DMS 273 (cell line): Measurements from ENCODE around the gene NUDCD2.
"Not testable (repeated sequence)": the region's sequence is repeated elsewhere in the genome, so short reads cannot be mapped to it uniquely, and the experiment has no call there.

Experiments
- DNase-seq: peaks from one replicate; lab custom pipeline; 2025; ENCODE audit not compliant: unreplicated experiment; lab: John Stamatoyannopoulos, UW

The NUDCD2 gene

DNA sequence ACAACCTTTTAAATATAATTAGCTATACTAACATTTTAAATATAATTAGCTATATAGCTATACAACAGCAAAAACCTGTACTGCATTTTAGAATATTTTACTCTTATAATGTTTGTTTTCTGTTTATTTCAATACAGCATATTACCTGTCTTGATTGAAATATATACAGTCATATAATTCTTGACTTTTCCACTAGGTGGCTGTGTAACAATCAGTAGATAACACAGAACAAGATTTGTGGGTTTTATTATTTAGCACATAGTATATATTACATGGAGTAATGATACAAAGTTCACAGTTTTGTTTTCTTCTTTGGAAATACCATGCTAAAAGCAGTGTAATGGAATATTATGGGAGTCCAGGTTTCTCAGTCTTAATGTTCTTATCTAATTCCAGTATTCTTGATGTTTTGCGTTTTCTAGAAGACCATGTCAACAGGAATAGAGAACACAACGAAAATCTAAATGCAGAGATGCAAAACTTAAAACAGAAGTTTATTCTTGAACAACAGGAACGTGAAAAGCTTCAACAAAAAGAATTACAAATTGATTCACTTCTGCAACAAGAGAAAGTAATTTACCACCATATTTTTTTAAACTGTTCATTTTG is 13.8 kb upstream of the NUDCD2 start:
- peak; percentile 31 for DNase-seq

- DNase-seq = no peak
These were observed 7.8 kb upstream of the NUDCD2 start for GRCh38 chr5:163467682-163468081.

DNA sequence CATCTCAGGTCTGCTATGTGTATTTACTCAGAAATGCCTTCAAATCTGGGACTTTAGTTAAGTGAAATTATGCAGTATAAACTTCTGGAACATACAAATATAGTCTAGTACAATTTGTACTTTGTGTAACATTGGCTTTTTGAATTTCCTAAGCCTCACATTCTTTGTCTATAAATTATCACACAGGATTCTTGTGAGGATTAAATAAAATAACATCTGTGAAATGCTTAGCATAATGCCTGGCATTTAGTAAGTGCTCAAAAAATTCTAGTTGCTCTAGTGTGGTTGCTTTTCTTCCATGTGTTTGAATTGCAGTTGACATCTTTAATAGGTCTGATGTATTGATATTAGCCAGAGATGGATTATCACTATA is 3.1 kb upstream of the NUDCD2 start:
- no peak for DNase-seq

- DNase-seq = peak; percentile 87
These were observed 765 bp upstream of the NUDCD2 start, which contains the start of gene HMMR for GRCh38 chr5:163460562-163461171. Gene HMMR (plus strand): TSS chr5:163460632. CDS start chr5:163460693, 61 bp downstream.

- no peak for DNase-seq
These were observed 462 bp downstream of the NUDCD2 start for GRCh38 chr5:163459462-163459818.

DNA sequence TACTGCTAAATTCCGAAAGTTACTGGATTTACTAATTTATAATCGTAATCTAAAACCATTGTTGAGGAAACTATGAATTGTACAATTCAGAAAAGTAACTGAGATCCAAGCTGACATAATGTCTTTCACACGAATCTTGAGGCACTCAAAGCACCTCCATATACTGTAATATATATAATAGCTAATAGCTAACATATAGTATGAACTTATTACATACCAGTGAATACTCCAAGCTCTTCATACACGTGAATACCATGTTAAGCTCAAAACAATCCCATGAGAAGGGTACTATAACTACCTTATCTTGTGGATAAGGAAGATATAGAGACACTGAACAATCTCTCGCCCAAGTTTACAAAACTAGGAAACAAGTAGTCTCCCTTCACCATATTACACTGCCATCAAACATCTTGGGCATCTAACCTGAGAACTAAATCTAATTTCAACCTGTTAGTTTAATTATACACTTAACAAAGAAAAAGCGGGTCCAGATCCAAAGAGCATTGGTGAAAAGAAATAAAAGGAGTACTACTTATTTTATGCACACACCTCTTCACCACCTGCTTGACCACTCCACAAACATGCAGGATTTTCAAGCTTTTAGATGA is 1.0 kb downstream of the NUDCD2 start:
- DNase-seq = peak; percentile 49

DNA sequence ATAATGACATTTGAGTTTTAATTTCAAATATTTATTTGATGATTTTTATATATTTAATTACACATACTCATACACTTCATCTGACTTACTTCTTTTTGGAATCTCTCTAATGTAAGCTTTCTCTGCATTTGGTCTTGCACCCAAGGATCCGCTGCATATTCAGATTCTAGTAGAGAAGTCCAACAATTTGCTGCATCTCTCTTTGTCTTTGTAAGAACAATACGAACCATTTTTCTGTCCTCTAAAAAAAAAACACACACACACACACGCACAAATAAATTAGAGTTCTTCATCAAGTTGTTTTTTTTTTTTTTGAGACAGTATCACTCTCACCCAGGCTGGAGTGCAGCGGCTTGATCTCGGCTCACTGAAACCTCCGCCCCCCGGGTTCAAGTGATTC is 3.1 kb downstream of the NUDCD2 start:
- no peak for DNase-seq

- DNase-seq = no peak
These were observed 3.8 kb downstream of the NUDCD2 start for GRCh38 chr5:163456029-163456589.

DNA sequence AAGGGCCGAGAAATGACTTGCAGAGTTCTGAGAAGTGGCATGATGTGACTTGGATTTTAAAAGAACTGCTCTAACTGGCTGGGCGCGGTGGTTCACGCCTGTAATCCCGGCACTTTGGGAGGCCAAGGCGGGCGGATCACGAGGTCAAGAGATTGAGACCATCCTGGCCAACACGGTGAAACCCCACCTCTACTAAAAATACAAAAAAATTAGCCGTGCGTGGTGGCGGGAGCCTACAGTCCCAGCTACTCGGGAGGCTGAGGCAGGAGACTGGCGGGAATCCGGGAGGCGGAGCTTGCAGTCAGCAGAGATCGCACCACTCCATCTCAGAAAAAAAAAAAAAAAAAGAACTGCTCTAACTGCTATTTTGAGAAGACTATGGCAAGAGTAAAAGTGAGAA is 4.5 kb downstream of the NUDCD2 start:
- DNase-seq = not testable (repeated sequence)

- DNase-seq = no peak
These were observed 6.2 kb downstream of the NUDCD2 start for GRCh38 chr5:163453705-163454104.

DNA sequence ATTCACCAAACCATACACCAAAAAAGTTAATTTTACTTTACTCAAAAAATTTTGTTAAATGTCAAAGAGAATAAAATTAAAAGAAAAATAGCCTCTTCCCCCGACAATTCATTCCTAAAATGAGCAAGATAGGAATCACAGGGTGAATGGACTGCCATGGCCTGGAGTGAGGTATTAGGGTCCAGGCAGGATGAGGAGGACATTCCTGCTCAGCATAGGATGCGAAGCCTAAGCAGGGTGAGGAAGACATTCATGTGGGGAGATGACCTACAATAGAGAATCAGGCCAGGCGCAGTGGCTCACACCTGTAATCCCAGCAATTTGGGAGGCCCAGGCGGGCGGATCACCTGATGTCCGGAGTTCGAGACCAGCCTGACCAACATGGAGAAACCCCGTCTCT is 8.4 kb downstream of the NUDCD2 start:
- no peak for DNase-seq

- DNase-seq = no peak
These were observed 11.4 kb downstream of the NUDCD2 start for GRCh38 chr5:163448491-163448890.

DNA sequence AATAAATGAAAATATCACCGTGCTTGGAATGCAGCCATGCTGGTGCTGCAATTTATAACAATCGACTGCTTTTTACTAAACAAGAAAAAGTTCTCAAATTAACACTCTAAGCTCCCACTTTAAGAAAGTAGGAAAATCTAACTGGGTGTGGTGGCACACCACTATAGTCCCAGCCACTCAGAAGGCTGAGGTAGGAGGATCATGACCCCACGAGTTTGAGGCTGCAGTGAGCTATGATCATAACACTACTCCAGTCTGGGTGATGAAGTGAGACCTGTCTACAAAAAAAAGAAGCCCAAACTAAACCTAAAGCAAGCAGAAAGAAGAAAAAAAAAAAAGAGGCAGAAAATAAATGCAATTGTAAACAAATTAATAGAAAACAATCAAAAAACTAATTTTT is 12.0 kb downstream of the NUDCD2 start:
- no peak for DNase-seq

DNA sequence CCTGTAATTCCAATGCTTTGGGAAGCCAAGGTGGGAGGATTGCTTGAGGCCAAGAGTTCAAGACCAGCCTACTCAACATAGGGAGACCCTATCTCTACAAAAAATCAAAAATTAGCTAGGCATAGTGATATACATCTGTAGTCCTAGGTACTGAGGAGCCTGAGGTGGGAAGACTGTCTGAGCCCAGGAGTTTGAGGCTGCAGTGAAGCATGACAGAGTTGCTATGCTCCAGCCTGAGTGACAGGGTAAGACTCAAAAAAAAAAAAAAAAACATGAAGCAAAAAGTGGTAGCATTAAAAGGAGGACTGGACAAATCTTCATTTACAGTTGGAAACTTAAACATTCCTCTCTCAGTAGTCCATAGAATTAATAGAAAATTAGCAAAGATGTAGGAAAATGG is 12.7 kb downstream of the NUDCD2 start:
- no peak for DNase-seq

GRCh38 chr5:163445345-163445744 is 14.6 kb downstream of the NUDCD2 start:
- no peak for DNase-seq

GRCh38 chr5:163444526-163444925 is 15.4 kb downstream of the NUDCD2 start:
- DNase-seq = no peak

GRCh38 chr5:163440954-163441353 is 18.9 kb downstream of the NUDCD2 start:
- DNase-seq = no peak

GRCh38 chr5:163439092-163439425 is 20.8 kb downstream of the NUDCD2 start:
- DNase-seq = peak; percentile 49

DNA sequence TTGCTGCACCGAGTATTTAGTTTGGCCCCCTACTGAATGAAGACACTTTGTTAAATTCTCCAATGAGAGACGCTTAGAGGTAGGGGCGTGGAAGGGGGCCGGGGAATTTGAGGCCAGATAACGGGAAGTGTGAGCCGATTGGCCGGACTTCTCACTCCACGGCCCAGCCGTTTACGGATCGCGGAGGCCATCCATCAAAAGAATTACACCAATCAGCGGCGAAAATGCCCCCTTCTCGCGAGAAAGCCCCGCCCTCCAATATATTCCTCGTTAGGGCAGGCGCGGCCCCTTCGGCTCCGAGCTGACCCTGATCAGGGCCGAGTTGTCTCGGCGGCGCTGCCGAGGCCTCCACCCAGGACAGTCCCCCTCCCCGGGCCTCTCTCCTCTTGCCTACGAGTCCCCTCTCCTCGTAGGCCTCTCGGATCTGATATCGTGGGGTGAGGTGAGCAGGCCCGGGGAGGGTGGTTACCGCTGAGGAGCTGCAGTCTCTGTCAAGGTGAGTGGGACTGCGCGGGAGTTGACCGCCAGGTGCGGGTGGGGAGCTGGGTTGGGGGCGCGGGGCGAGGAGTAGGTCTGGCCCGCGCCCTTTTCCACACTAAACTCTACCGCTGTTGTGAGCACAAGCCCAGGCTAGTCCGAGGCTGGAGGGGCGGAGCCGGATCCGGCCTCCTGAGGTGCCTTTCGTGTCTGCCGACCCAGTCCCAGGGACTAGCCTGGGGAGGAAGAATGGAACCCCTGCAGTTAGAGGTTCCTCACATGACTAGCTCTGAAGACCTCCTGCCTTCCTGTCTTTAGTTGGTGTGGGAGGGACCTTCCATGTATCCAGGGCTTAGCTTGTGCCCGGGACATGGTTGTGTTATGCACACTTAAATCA is 22.4 kb downstream of the NUDCD2 start, which contains the start of gene CCNG1:
CCNG1 (plus strand) TSS at position 287 of the 874 bp plus-strand sequence. CDS start 1,662 bp downstream, outside the sequence.
- DNase-seq = peak; percentile 99

- DNase-seq = no peak
These were observed 22.9 kb downstream of the NUDCD2 start for GRCh38 chr5:163437011-163437308.

- no peak for DNase-seq
These were observed 23.4 kb downstream of the NUDCD2 start for GRCh38 chr5:163436515-163436914.
